Bronchial epithelial cell (primary cell): ENCODE measurements around the gene SLC25A25. TPM values are rescaled to one million over a fixed set of nuclear protein-coding genes. Genes with fewer than 3 reads are reported as not detected.
"Not testable (repeated sequence)": the region's sequence is repeated elsewhere in the genome, so short reads cannot be mapped to it uniquely, and the experiment has no call there.

Source experiments
- DNase-seq: peaks from one replicate; pipeline ENCODE4 v3.0.0-alpha.2; 2010; ENCODE audit warnings: low read depth
- FAIRE-seq: peaks from 2 replicates; lab custom pipeline; 2011; peaks lifted over from hg19 to GRCh38; lab: Jason Lieb, UNC
- H3K27me3 ChIP-seq: 2 replicates; pipeline ENCODE4 v1.5.1; 2011; ENCODE audit warnings: low read length; ENCODE audit not compliant: control insufficient read depth, insufficient read depth
- H3K36me3 ChIP-seq: 2 replicates; pipeline ENCODE4 v1.5.1; 2011; ENCODE audit warnings: low read length; ENCODE audit not compliant: control insufficient read depth, insufficient read depth
- H3K4me3 ChIP-seq: 2 replicates; pipeline ENCODE4 v1.5.1; 2011; ENCODE audit warnings: mild to moderate bottlenecking, low read depth, low read length, control low read depth
- CTCF ChIP-seq: IDR thresholded peaks from 2 replicates; pipeline ENCODE4 v1.5.1; 2011; ENCODE audit warnings: mild to moderate bottlenecking, moderate library complexity, low read length, control low read depth, inconsistent platforms; ENCODE audit not compliant: insufficient read depth, severe bottlenecking
- total RNA-seq: library from RNA; depleted of rRNA; stranded (reverse); fragments of >200 nt; gene quantifications from 2 replicates; pipeline ENCODE4 v1.2.1, GENCODE V29; 2014

SLC25A25 gene
- total RNA-seq, 1 donor from 2014 or later: 12.6 TPM

- no peaks in the 10 kb centered on the region for H3K27me3 ChIP-seq
- peak; percentile 84 for TF ChIP-seq CTCF
- peaks cover 21% of the 10 kb centered on the region for H3K36me3 ChIP-seq
- peak; percentile 58 for DNase-seq
- no peak for FAIRE-seq
- H3K4me3 ChIP-seq: no peak overlapping the region
Observed at GRCh38 chr9:128124873-128125579, 57.0 kb downstream of the SLC25A25 start.

DNA sequence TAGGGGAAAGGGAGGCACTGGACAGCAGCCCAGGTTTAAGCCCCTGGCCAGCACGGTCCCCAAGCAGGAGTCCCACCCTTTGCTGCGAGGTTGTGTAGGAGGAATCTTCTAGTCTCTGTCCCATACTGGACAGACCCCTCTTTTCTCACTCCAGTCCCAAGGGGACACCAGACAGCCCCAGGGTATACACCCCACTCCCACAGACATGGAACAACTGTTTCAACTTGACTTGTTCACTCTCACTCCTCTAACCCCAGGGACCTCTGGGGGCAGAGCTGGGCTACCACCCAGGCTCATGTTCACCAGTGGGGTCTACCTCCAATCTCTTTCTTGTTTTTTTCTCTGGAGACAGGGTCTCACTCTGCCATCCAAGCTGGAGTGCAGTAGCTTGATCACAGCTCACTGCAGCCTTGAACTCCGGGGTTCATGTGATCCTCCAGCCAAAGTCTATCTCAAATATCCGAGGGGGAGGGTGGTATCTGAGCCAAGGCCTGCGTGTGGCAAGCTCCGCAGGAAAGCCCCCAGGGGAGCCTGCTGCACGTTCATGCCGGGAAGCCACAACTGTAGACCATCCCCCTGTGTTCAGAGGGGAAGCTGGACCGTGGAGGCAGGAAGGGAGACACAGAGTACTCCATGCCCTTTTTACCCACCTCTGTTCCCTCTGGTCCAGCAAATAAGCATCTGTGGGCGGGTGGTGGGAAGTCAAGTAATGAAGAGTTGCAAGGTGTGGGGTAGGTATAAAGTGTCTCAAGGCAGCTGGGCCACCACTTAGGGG is 57.7 kb downstream of the SLC25A25 start:
- Histone ChIP-seq H3K4me3 (no peak overlapping the region), H3K36me3 (peaks cover 18% of the 10 kb centered on the region), H3K27me3 (no peaks in the 10 kb centered on the region)
- no peak for FAIRE-seq
- no peak for TF ChIP-seq CTCF
- DNase-seq: no peak

GRCh38 chr9:128127568-128127989 is 59.5 kb downstream of the SLC25A25 start, which contains the start of gene PTGES2:
PTGES2 (minus strand) TSS chr9:128127729; CDS start chr9:128127717, 12 bp downstream.
- no peak for TF ChIP-seq CTCF
- FAIRE-seq: no peak
- Histone ChIP-seq H3K36me3 (peaks cover 12% of the 10 kb centered on the region), H3K4me3 (peak within 1 kb of the TSS; percentile 98), H3K27me3 (peaks cover 5% of the 10 kb centered on the region)
- peak; percentile 50 for DNase-seq

DNA sequence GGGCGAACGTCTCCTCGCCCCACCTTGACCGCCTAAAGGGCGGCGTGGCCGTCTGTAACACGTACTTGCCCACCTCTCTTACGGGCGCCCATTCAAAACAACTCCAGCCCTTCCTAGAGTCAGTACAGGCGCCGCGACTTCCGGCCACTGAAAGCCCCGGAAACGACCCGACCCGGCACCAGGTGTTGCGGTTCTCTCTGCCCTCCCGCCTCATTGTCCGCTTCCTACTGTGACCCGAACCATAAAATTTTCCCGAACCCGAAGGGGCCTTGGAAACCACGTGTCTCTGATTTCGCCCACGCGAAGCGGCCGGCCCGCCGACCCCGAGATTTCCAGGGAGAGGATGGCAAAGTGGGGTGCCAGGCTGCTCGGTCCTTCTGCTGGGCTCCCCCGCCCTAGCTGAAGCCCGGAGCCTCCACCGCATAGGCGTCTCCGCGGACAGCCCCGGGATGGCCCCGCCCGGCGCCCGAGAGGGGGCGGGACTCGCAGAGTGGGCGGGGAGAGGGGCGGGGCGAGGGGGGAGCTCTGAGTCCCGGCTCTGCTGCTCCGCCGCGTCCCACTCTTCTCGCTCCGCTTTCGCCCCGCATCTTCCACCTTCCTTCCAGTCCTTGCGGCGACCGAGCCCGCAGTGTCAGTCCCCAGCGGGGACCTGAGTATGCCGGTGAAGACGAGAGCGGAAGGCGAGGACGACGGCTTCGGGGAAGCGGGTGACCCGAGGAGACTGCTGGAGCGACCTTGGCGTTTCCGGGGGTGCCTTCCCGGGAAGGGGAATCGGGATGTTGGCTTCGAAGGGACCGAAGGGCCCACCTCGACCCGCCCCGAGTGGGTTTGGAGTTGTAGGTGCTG is 60.2 kb downstream of the SLC25A25 start:
- no peak for FAIRE-seq
- Histone ChIP-seq H3K36me3 (peaks cover 10% of the 10 kb centered on the region), H3K27me3 (peaks cover 5% of the 10 kb centered on the region), H3K4me3 (peak overlapping the region; percentile 98)
- TF ChIP-seq CTCF: no peak
- DNase-seq: peak; percentile 79

DNA sequence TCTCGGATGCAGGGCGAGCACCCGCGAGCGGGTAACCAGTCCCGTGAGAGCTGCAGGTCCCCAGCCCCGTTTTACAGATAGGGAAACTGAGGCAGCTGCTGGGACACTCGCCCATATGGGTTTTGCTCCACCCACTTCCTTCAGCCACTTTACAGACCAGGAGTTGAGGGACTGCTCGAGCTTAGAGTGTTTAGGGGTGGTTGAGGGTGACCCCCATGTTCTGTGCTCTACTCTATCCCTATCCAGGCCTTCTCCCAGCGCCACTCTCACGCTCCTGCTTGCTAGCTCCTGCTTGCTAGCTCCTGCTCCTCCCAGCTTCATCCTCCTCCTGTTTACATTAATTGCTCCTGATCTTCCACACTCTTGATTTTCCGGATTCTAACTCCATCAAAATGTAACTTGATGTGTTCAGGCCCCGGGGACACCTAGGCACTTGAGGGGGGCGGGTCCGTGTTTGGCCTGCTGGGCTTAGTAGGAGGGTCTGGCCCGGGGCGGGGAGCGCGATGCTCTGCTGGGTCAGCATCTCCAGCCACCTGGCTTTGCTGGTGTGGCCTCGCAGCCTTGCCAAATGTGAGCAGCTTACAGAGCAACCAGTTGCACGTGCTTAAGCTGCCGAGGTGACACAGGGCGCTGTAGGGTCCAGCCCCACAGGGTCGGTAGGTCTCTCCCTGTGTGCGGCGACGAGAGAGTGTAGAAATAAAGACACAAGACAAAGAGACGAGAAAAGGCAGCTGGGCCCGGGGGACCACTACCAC is 61.0 kb downstream of the SLC25A25 start:
- FAIRE-seq (no peak), DNase-seq (no peak)
- Histone ChIP-seq H3K4me3 (peak overlapping the region; percentile 98), H3K36me3 (peaks cover 6% of the 10 kb centered on the region), H3K27me3 (peaks cover 5% of the 10 kb centered on the region)
- TF ChIP-seq CTCF: no peak

DNA sequence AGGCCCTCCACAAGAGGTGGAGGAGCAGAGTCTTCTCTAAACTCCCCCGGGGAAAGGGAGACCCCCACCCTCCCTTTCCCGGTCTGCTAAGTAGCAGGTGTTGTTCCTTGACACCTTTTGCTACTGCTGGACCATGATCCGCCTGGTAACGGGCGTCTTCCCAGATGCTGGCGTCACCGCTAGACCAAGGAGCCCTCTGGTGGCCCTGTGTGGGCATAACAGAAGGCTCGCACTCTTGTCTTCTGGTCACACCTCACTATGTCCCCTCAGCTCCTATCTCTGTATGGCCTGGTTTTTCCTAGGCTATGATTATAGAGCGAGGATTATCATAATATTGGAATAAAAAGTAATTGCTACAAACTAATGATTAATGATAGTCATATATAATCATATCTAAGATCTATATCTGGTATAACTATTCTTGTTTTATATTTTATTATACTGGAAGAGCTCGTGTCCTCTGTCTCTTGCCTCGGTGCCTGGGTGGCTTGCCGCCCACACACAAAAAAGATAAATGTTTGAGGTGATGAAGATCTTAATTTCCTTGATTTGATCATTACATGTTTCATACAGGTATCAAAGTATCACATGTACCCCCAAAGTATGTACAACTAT is 62.1 kb downstream of the SLC25A25 start:
- not testable (repeated sequence) for DNase-seq, H3K36me3 ChIP-seq, H3K4me3 ChIP-seq, H3K27me3 ChIP-seq, FAIRE-seq

GRCh38 chr9:128130651-128131050 is 62.6 kb downstream of the SLC25A25 start:
- not testable (repeated sequence) for H3K4me3 ChIP-seq, DNase-seq, H3K27me3 ChIP-seq, H3K36me3 ChIP-seq
- peak; percentile 28 for FAIRE-seq
